ENCODE data around the gene PRDM5.

PRDM5 gene

DNA sequence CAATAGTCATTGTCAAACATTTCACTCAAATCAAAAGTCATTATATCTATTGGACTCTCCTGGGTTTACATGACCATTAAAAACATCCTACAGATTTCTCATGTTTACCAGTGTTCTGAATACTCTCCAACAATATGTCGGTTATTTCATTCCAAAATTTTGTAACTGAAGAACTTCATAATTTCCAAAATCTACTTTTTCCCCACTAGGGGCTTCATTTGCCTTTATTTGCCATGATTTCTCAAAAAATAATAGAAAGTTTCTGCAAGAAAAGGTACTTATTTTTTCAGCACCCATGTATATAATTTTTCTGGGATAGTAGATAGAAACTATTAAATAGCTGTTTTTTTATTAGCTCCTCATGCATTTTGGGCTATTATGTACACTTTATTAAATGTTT lies 49.0 kb downstream of the PRDM5 start:
- TF ChIP-seq, protein P1, sequence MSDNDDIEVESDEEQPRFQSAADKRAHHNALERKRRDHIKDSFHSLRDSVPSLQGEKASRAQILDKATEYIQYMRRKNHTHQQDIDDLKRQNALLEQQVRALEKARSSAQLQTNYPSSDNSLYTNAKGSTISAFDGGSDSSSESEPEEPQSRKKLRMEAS (IDR thresholded peaks at IDR 0.05; ENCODE audit: low read depth, low read length) = no peak
- TF ChIP-seq POLR2A (IDR thresholded peaks at IDR 0.05; ENCODE audit: extremely low read depth, insufficient read length) (no peak), MYC (IDR thresholded peaks at IDR 0.05; ENCODE audit: low read depth, low read length) (no peak)
- TF ChIP-seq, protein P2, sequence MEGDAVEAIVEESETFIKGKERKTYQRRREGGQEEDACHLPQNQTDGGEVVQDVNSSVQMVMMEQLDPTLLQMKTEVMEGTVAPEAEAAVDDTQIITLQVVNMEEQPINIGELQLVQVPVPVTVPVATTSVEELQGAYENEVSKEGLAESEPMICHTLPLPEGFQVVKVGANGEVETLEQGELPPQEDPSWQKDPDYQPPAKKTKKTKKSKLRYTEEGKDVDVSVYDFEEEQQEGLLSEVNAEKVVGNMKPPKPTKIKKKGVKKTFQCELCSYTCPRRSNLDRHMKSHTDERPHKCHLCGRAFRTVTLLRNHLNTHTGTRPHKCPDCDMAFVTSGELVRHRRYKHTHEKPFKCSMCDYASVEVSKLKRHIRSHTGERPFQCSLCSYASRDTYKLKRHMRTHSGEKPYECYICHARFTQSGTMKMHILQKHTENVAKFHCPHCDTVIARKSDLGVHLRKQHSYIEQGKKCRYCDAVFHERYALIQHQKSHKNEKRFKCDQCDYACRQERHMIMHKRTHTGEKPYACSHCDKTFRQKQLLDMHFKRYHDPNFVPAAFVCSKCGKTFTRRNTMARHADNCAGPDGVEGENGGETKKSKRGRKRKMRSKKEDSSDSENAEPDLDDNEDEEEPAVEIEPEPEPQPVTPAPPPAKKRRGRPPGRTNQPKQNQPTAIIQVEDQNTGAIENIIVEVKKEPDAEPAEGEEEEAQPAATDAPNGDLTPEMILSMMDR (IDR thresholded peaks at IDR 0.05; ENCODE audit: low read depth, low read length) = no peak
- DNase-seq (ENCODE audit: low read depth) = no peak
- no peak overlapping the region for H3K4me3 ChIP-seq (ENCODE audit: low read depth, low read length)

DNA sequence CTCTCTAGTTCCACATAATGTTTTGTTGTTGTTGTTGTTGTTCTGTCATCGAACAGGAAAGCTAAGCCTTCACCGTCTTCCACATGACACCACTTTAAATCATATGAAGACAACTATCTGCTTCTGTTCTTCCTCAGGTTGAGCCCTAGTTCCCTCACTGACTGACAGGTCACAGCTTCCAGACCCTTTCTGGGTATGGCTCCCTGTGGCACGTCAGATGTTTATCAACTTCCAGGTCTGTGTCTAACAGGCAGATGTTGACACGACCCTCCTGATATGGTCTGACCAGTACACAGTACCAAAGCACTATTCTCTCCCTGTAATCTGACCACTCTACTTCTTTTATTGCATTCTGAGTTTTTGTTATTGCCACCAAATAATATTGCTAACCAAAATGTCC lies 51.4 kb downstream of the PRDM5 start:
- no peak for DNase-seq (ENCODE audit: low read depth)
- TF ChIP-seq, protein P1 (IDR thresholded peaks at IDR 0.05; ENCODE audit: low read depth, low read length) = no peak
- no peak for TF ChIP-seq MYC (IDR thresholded peaks at IDR 0.05; ENCODE audit: low read depth, low read length)
- TF ChIP-seq, protein P2 (IDR thresholded peaks at IDR 0.05; ENCODE audit: low read depth, low read length) = no peak
- H3K4me3 ChIP-seq (ENCODE audit: low read depth, low read length) = no peak overlapping the region

DNA sequence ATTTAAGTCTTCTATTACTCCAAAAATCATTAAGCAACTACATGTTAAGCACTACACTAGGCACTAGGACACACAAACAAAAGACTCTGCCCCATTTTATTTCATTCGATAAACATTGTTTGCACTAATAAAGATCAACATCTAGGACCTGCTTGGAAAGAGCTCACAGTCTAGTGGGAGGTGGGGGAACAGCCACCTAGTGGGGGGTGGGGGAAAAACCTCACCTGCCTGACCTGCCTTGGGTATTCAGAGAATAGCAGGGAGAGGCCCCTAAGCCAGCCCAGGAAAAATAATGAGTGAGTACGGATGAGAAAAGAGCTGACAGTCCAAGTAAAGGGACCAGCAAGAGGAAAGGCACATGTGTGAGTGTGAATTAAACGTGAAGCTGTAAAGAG lies 52.2 kb downstream of the PRDM5 start:
- DNase-seq (ENCODE audit: low read depth) = no peak
- no peak overlapping the region for H3K4me3 ChIP-seq (ENCODE audit: low read depth, low read length)
- TF ChIP-seq MYC (IDR thresholded peaks at IDR 0.05; ENCODE audit: low read depth, low read length) (no peak), POLR2A (IDR thresholded peaks at IDR 0.05; ENCODE audit: extremely low read depth, insufficient read length) (no peak)
- TF ChIP-seq, protein P2 (IDR thresholded peaks at IDR 0.05; ENCODE audit: low read depth, low read length) = peak; percentile 2
- TF ChIP-seq, protein P1 (IDR thresholded peaks at IDR 0.05; ENCODE audit: low read depth, low read length) = no peak

DNA sequence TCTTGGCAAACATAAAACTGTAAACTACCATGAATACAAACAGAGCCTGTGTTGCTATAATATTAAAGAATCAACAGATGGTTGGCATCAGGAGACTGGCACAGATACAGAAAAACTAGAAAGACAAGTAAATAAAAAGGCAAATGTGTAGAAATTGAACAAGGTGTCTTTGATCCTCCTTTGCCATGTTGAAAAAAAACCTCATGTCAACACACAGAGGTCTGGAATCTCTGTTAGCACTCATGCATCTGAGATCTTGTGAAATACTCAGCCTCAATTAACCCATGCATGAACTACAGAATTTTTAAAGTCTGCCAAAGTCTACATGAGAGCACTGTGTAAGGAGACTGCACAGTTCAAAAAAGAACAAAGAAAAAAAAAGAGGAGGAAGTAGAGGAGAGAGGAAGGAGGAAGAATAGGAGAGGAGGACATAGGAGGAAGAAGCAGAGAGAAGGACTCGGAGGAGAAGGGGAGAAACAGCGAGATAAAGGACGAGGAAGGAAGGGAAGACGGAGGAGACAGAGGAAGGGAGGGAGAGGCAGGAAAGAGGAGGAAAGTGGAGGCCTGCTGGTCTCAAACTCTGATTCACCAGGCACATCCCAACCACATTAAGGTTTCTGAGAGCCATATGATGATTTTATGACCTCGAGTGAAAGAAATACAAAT lies 52.8 kb downstream of the PRDM5 start:
- TF ChIP-seq, protein P2 (IDR thresholded peaks at IDR 0.05; ENCODE audit: low read depth, low read length) = no peak
- TF ChIP-seq MYC (IDR thresholded peaks at IDR 0.05; ENCODE audit: low read depth, low read length) (no peak), POLR2A (IDR thresholded peaks at IDR 0.05; ENCODE audit: extremely low read depth, insufficient read length) (no peak)
- TF ChIP-seq, protein P1 (IDR thresholded peaks at IDR 0.05; ENCODE audit: low read depth, low read length) = no peak
- H3K4me3 ChIP-seq (ENCODE audit: low read depth, low read length) = no peak overlapping the region
- DNase-seq (ENCODE audit: low read depth) = no peak

DNA sequence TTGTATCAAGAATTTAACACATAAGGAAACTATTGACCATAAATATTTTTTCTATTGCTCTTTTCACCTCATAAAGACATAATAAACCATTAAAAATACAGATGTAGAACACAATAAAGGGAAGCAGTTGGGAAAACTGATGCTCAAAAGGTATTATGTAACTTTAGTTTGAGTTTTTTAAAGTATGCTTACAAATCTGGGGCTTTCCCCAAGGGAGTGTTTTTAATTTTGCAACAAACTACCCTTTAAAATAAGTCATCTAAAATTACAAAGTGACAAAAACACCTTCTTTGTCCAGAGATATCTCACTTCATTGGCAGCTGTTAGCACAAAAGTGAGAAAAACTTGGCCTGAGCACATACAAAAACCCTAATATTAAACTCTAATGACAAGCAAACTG lies 55.0 kb downstream of the PRDM5 start:
- TF ChIP-seq POLR2A (IDR thresholded peaks at IDR 0.05; ENCODE audit: extremely low read depth, insufficient read length) (no peak), MYC (IDR thresholded peaks at IDR 0.05; ENCODE audit: low read depth, low read length) (no peak)
- TF ChIP-seq, protein P1 (IDR thresholded peaks at IDR 0.05; ENCODE audit: low read depth, low read length) = no peak
- TF ChIP-seq, protein P2 (IDR thresholded peaks at IDR 0.05; ENCODE audit: low read depth, low read length) = no peak

More for the DNA sequence above, 55.0 kb downstream of the PRDM5 start:
- DNase-seq (ENCODE audit: low read depth) = no peak
- no peak overlapping the region for H3K4me3 ChIP-seq (ENCODE audit: low read depth, low read length)

Measured in NB4 (cell line).